ENCODE results near the gene GIMAP8.

DNA sequence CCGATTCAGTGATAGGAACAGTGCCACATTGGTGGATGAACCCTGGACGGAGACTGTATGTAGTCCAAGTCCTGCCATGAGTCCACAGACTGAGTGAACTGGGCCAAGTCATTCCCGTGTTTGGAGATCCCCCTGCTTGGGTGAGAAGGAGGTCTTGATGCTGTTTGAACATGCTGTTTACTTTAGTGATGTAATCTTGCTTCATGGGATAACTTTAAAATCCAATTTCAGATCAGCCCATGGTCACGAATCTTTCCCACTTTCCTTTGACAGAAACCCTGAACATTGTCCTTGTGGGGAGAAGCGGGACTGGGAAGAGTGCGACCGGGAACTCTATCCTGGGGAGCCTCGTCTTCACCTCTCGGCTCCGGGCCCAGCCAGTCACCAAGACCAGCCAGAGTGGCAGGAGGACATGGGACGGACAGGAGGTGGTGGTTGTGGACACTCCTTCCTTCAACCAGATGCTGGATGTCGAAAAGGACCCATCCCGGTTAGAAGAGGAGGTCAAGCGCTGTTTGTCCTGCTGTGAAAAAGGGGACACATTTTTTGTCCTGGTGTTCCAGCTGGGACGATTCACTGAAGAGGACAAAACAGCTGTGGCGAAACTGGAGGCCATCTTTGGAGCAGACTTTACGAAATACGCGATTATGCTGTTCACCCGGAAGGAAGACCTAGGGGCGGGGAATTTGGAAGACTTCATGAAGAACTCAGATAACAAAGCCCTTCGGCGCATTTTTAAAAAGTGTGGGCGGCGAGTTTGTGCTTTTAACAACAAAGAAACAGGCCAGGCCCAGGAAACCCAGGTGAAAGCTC, 26.6 kb downstream of the GIMAP8 start:
- TF ChIP-seq, protein P1, sequence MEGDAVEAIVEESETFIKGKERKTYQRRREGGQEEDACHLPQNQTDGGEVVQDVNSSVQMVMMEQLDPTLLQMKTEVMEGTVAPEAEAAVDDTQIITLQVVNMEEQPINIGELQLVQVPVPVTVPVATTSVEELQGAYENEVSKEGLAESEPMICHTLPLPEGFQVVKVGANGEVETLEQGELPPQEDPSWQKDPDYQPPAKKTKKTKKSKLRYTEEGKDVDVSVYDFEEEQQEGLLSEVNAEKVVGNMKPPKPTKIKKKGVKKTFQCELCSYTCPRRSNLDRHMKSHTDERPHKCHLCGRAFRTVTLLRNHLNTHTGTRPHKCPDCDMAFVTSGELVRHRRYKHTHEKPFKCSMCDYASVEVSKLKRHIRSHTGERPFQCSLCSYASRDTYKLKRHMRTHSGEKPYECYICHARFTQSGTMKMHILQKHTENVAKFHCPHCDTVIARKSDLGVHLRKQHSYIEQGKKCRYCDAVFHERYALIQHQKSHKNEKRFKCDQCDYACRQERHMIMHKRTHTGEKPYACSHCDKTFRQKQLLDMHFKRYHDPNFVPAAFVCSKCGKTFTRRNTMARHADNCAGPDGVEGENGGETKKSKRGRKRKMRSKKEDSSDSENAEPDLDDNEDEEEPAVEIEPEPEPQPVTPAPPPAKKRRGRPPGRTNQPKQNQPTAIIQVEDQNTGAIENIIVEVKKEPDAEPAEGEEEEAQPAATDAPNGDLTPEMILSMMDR (IDR thresholded peaks at IDR 0.05; ENCODE audit: low read depth, low read length), result no peak
- no peak for TF ChIP-seq MYC (IDR thresholded peaks at IDR 0.05; ENCODE audit: low read depth, low read length)
- TF ChIP-seq, protein P2, sequence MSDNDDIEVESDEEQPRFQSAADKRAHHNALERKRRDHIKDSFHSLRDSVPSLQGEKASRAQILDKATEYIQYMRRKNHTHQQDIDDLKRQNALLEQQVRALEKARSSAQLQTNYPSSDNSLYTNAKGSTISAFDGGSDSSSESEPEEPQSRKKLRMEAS (IDR thresholded peaks at IDR 0.05; ENCODE audit: low read depth, low read length), result no peak
- no peak for TF ChIP-seq POLR2A (IDR thresholded peaks at IDR 0.05; ENCODE audit: extremely low read depth, insufficient read length)

Data from NB4 (cell line).